T-helper 2 cell (primary cell): ENCODE results near the gene ABCG2.

Source experiments
- DNase-seq, 5 experiments: peaks; one replicate each; pipeline versions ENCODE4 v3.0.0 to v3.0.0-alpha.2; 2012 to 2022
- total RNA-seq, 2 donors: gene quantifications; one replicate each; lab custom pipeline; 2026; lab: John Stamatoyannopoulos, UW

Gene ABCG2
- 0.81 to 1.9 reads per million in 2 donors for total RNA-seq

GRCh38 chr4:88158489-88159228, at the start of gene ABCG2:
ABCG2 (minus strand) TSS chr4:88158639; CDS start chr4:88139995, 18,644 bp downstream.
- peak; percentile 12 to 37 (median 19) for DNase-seq

GRCh38 chr4:88208156-88208555, 49.7 kb upstream of the ABCG2 start:
- DNase-seq = no peak

- no peak for DNase-seq
Observed at GRCh38 chr4:88207171-88207570, 48.7 kb upstream of the ABCG2 start.

GRCh38 chr4:88204882-88205281, 46.4 kb upstream of the ABCG2 start:
- no peak for DNase-seq

- no peak for DNase-seq
Observed at GRCh38 chr4:88202443-88202842, 44.0 kb upstream of the ABCG2 start.

GRCh38 chr4:88200186-88200585, 41.7 kb upstream of the ABCG2 start:
- no peak for DNase-seq

GRCh38 chr4:88196523-88197185, 38.2 kb upstream of the ABCG2 start:
- no peak for DNase-seq

GRCh38 chr4:88196013-88196365, 37.5 kb upstream of the ABCG2 start:
- no peak for DNase-seq

- DNase-seq = no peak
Observed at GRCh38 chr4:88195328-88196012, 37.0 kb upstream of the ABCG2 start.

GRCh38 chr4:88191404-88191803, 33.0 kb upstream of the ABCG2 start:
- no peak for DNase-seq

- DNase-seq = no peak
Observed at GRCh38 chr4:88189881-88190585, 31.6 kb upstream of the ABCG2 start.

GRCh38 chr4:88189418-88189738, 30.9 kb upstream of the ABCG2 start:
- no peak for DNase-seq

GRCh38 chr4:88188738-88189417, 30.4 kb upstream of the ABCG2 start:
- DNase-seq = peak in 1 of 5 experiments; percentile 30

GRCh38 chr4:88187766-88188165, 29.3 kb upstream of the ABCG2 start:
- DNase-seq = no peak

- no peak for DNase-seq
Observed at GRCh38 chr4:88185906-88186305, 27.5 kb upstream of the ABCG2 start.

GRCh38 chr4:88179261-88179660, 20.8 kb upstream of the ABCG2 start:
- DNase-seq = no peak

- no peak for DNase-seq
Observed at GRCh38 chr4:88178626-88179231, 20.3 kb upstream of the ABCG2 start.

- no peak for DNase-seq
Observed at GRCh38 chr4:88177983-88178625, 19.7 kb upstream of the ABCG2 start.

GRCh38 chr4:88172987-88173386, 14.5 kb upstream of the ABCG2 start:
- no peak for DNase-seq

- DNase-seq = no peak
Observed at GRCh38 chr4:88171206-88171605, 12.8 kb upstream of the ABCG2 start.

GRCh38 chr4:88169298-88169697, 10.9 kb upstream of the ABCG2 start:
- DNase-seq = no peak

GRCh38 chr4:88166608-88167007, 8.2 kb upstream of the ABCG2 start:
- DNase-seq = no peak
